GM23248 (cell line): ENCODE measurements around the gene GSTT2. TPM values are rescaled to one million over a fixed set of nuclear protein-coding genes. Genes with fewer than 3 reads are reported as not detected.
"Not testable (repeated sequence)": the region's sequence is repeated elsewhere in the genome, so short reads cannot be mapped to it uniquely, and the experiment has no call there.

Experiments used
- DNase-seq: peaks from one replicate; pipeline ENCODE4 v3.0.0-alpha.2; 2015
- H2AFZ ChIP-seq: fragments of 200-600 bp; sonication (generic); 2 replicates; pipeline ENCODE4 v1.6.1; 2016; ENCODE audit warnings: antibody characterized with exemption
- H3F3A ChIP-seq: fragments of 200-600 bp; sonication (generic); 2 replicates; pipeline ENCODE4 v1.6.1; 2016; ENCODE audit warnings: mild to moderate bottlenecking, antibody characterized with exemption, mixed run types; ENCODE audit not compliant: insufficient read depth
- H3K27ac ChIP-seq: fragments of 200-600 bp; sonication (generic); 2 replicates; pipeline ENCODE4 v1.5.1; 2016; ENCODE audit warnings: mild to moderate bottlenecking
- H3K27me3 ChIP-seq: fragments of 200-600 bp; sonication (generic); replicated peaks from 2 replicates; pipeline ENCODE4 v1.6.1; 2016; ENCODE audit warnings: mild to moderate bottlenecking; ENCODE audit not compliant: insufficient read depth
- H3K36me3 ChIP-seq: fragments of 200-600 bp; sonication (generic); 2 replicates; pipeline ENCODE4 v1.6.1; 2016; ENCODE audit warnings: low read depth, mild to moderate bottlenecking
- H3K4me1 ChIP-seq: fragments of 200-600 bp; sonication (generic); 2 replicates; pipeline ENCODE4 v1.6.1; 2016; ENCODE audit warnings: mild to moderate bottlenecking; ENCODE audit not compliant: insufficient read depth
- H3K4me2 ChIP-seq: fragments of 200-600 bp; sonication (generic); one replicate; pipeline ENCODE4 v1.6.1; 2016; ENCODE audit warnings: mild to moderate bottlenecking; ENCODE audit not compliant: unreplicated experiment
- H3K4me3 ChIP-seq: fragments of 200-600 bp; sonication (generic); 2 replicates; pipeline ENCODE4 v1.5.1; 2016; ENCODE audit warnings: mild to moderate bottlenecking
- H3K79me2 ChIP-seq: fragments of 200-600 bp; sonication (generic); 2 replicates; pipeline ENCODE4 v1.6.1; 2016; ENCODE audit warnings: mild to moderate bottlenecking; ENCODE audit not compliant: insufficient read depth
- H3K9ac ChIP-seq: fragments of 200-600 bp; sonication (generic); 2 replicates; pipeline ENCODE4 v1.6.1; 2016; ENCODE audit warnings: mild to moderate bottlenecking
- H3K9me2 ChIP-seq: fragments of 200-600 bp; sonication (generic); 2 replicates; pipeline ENCODE4 v1.6.1; 2016; ENCODE audit warnings: mixed run types, mild to moderate bottlenecking, moderate library complexity; ENCODE audit not compliant: insufficient read depth
- H3K9me3 ChIP-seq: fragments of 200-600 bp; sonication (generic); one replicate; pipeline ENCODE4 v1.6.1; 2017; ENCODE audit warnings: low read depth
- H4K20me1 ChIP-seq: fragments of 200-600 bp; sonication (generic); 2 replicates; pipeline ENCODE4 v1.6.0; 2016; ENCODE audit not compliant: insufficient read depth
- WGBS, 2 experiments: methylation state at CpG; one replicate each; pipeline ENCODE4 v1.1.6; 2015 to 2017; ENCODE audit warnings: low lambda C conversion rate in 2 of 2, low coverage in 1 of 2; ENCODE audit errors: missing lambda C conversion rate in 2 of 2; 5-methylcytosine and 5-hydroxymethylcytosine counted together
- in situ Hi-C: fragments of 300-500 bp; cut with MboI; formaldehyde crosslinking; loops from 2 replicates; pipeline ENCODE4 v1.15.0; 2020
- polyA plus RNA-seq: library from polyadenylated mRNA; unstranded; fragments of >200 nt; fragmentation: Nextera tagmentation; extraction: Ambion mirVana; gene quantifications from 2 replicates; pipeline ENCODE4 v1.2.1, GENCODE V29; 2016
- total RNA-seq: library from RNA; depleted of rRNA; stranded (reverse); fragments of >200 nt; shearing (Covaris generic); gene quantifications from 2 replicates; pipeline ENCODE4 v1.2.3, GENCODE V29; 2014

Gene GSTT2
- total and polyA plus RNA-seq, 2 experiments from 2014 or later = 0.65 to 1.2 TPM

GRCh38 chr22:23952794-23953405 is 27.0 kb upstream of the GSTT2 start:
- H3K9me3 ChIP-seq, H3K9me2 ChIP-seq, in situ Hi-C loops, H3F3A ChIP-seq, H3K4me2 ChIP-seq, H3K36me3 ChIP-seq, H3K79me2 ChIP-seq, H3K4me1 ChIP-seq, H4K20me1 ChIP-seq, H3K27ac ChIP-seq, DNase-seq, H2AFZ ChIP-seq, H3K9ac ChIP-seq, H3K4me3 ChIP-seq, H3K27me3 ChIP-seq: not testable (repeated sequence)
- WGBS, 2 experiments = 64 to 67% methylated on average over 11 of the region's 11 CpGs

- H3K9me3 ChIP-seq, H3K27me3 ChIP-seq, H3K4me2 ChIP-seq, H3K4me3 ChIP-seq, H3K27ac ChIP-seq, H3F3A ChIP-seq, H3K9ac ChIP-seq, H4K20me1 ChIP-seq, DNase-seq, H3K4me1 ChIP-seq, H3K79me2 ChIP-seq, H3K36me3 ChIP-seq, H2AFZ ChIP-seq, H3K9me2 ChIP-seq, in situ Hi-C loops: not testable (repeated sequence)
- WGBS, 2 experiments = 45 to 54% methylated on average over 4 of the region's 4 CpGs
Observed at GRCh38 chr22:23953485-23953884, 26.4 kb upstream of the GSTT2 start.

DNA sequence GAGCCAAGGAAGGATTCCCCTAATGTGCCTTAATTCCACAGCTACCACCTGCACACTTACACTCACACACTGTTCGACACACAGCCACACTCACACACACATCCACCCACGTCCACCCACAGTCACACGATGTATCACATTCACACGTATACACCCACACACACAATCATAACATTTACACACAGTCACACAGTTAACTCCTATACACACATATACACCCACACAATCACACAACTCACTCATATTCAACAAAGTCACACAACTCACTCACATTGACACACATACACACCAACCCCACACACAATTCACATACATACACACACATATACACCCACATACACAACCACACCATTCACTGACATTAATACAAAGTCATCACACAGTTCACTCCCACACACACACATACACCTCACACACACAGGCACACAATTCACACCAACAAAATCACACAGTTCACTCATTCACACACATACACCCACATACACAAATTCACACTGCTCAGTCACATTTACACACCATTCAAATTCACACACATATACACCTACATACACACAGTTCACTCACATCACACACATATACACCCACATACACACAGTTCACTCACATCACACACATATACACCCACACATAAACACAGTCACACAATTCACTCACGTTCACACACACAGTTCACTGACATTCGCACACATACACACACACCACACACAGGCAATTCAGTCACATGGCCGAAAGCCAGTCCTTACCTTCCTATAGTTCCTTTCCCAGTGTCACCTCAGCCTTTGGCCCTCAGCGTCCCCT is 25.5 kb upstream of the GSTT2 start:
- H3K9me3 ChIP-seq, H3K9ac ChIP-seq, in situ Hi-C loops, H3K36me3 ChIP-seq, H3K9me2 ChIP-seq, H3K79me2 ChIP-seq, H3K4me1 ChIP-seq, H3K27ac ChIP-seq, H3F3A ChIP-seq, H3K4me3 ChIP-seq, H3K27me3 ChIP-seq, H2AFZ ChIP-seq, H4K20me1 ChIP-seq, DNase-seq, H3K4me2 ChIP-seq: not testable (repeated sequence)
- WGBS, 2 experiments = 70 to 72% methylated on average over 8 of the region's 8 CpGs

DNA sequence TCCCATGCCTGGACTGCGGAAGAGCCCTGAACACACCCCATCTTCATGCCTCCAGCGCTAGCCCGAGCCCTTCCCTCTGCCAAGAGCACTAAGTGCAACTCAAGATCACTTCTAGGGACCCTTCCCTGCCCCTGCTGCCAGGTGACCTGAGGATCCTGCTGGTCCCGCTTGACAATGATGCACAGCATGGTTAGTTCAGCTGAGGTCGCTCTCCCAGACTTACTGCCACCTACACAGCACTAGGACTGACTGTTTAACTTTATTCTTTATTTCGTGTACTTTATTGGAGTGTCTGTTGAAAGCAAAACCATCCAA is 25.0 kb upstream of the GSTT2 start:
- DNase-seq, H3K27me3 ChIP-seq, H3F3A ChIP-seq, H3K9me3 ChIP-seq, H3K9ac ChIP-seq, in situ Hi-C loops, H3K4me2 ChIP-seq, H3K4me3 ChIP-seq, H3K27ac ChIP-seq, H2AFZ ChIP-seq, H3K9me2 ChIP-seq, H3K79me2 ChIP-seq, H3K4me1 ChIP-seq, H4K20me1 ChIP-seq, H3K36me3 ChIP-seq: not testable (repeated sequence)
- WGBS, 2 experiments = 82 to 85% methylated on average over 6 of the region's 6 CpGs

DNA sequence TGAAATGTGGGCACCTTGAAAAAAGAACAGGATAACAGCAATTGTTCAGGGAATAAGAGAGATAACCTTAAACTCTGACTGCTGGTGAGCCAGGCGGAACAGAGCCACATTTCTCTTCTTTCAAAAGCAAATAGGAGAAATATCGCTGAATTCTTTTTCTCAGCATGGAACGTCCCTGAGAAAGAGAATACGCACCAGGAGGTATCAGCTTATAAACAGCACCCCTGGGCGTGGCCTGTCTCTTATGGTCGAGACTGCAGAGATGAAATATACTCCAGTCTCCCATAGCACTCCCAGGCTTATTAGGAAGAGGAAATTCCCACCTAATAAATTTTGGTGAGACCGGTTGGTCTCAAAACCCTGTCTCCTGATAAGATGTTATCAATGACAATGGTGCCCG is 24.0 kb upstream of the GSTT2 start:
- H3K4me2 ChIP-seq, H3K36me3 ChIP-seq, H2AFZ ChIP-seq, H3K9me3 ChIP-seq, H3K27ac ChIP-seq, H3K9ac ChIP-seq, H3F3A ChIP-seq, H3K4me3 ChIP-seq, H4K20me1 ChIP-seq, H3K9me2 ChIP-seq, H3K79me2 ChIP-seq, DNase-seq, H3K4me1 ChIP-seq, in situ Hi-C loops, H3K27me3 ChIP-seq: not testable (repeated sequence)
- 55 to 56% methylated on average over 7 of the region's 8 CpGs for WGBS, 2 experiments

GRCh38 chr22:23956301-23956900 is 23.5 kb upstream of the GSTT2 start:
- H3K27ac ChIP-seq, H3F3A ChIP-seq, H3K9me2 ChIP-seq, H3K4me3 ChIP-seq, H3K36me3 ChIP-seq, H3K9me3 ChIP-seq, H4K20me1 ChIP-seq, H3K27me3 ChIP-seq, H2AFZ ChIP-seq, H3K4me2 ChIP-seq, H3K79me2 ChIP-seq, in situ Hi-C loops, H3K9ac ChIP-seq, H3K4me1 ChIP-seq: not testable (repeated sequence)
- WGBS, 2 experiments = 19 to 20% methylated on average over 12 of the region's 12 CpGs
- peak; percentile 79 for DNase-seq

GRCh38 chr22:23961084-23961771 is 18.7 kb upstream of the GSTT2 start, which contains the start of gene GSTT2B:
GSTT2B (minus strand) TSS chr22:23961195; CDS start chr22:23961131, 64 bp downstream.
- WGBS, 2 experiments = no CpG with 5 or more reads among the region's 43 CpGs
- H3K9me3 ChIP-seq, H4K20me1 ChIP-seq, DNase-seq, H3K79me2 ChIP-seq, H3F3A ChIP-seq, H3K9me2 ChIP-seq, H3K27me3 ChIP-seq, in situ Hi-C loops, H3K36me3 ChIP-seq, H2AFZ ChIP-seq, H3K4me2 ChIP-seq, H3K27ac ChIP-seq, H3K4me1 ChIP-seq: not testable (repeated sequence)
- H3K9ac ChIP-seq = peak within 1 kb of the TSS; percentile 46; the same call in 1 of the 2 replicates
- peak within 1 kb of the TSS; percentile 48; the same call in 1 of the 2 replicates for H3K4me3 ChIP-seq
